IMR-90 (cell line): ENCODE results near the gene PKD1. TPM values are rescaled to one million over a fixed set of nuclear protein-coding genes. Genes with fewer than 3 reads are reported as not detected.

Experiments
- ATAC-seq: fragments of 200-7000 bp; cut with Tn5 transposase; 2 replicates; pipeline ENCODE4 v1.9.1; 2020; ENCODE audit warnings: low read depth, mild to moderate bottlenecking, moderate library complexity
- BruUV-seq: library from RNA; stranded (reverse); fragments of 400-500 nt; replicated peaks from 2 replicates; lab custom pipeline; 2021; lab: Mats Ljungman, UMichigan
- CTCF ChIA-PET: fragments of 300-600 bp; formaldehyde crosslinking; extraction: SDS; loops from one replicate; lab custom pipeline; 2021; ENCODE audit warnings: antibody characterized with exemption; lab: Yijun Ruan, JAX
- POLR2A ChIA-PET: fragments of 300-600 bp; sonication (Branson Sonifier 250); formaldehyde crosslinking; loops from one replicate; lab custom pipeline; 2022; ENCODE audit warnings: antibody characterized with exemption; ENCODE audit not compliant: unreplicated experiment; lab: Charles Lee
- DNase-seq: peaks from one replicate; pipeline ENCODE4 v3.0.0; 2013
- H2AFZ ChIP-seq: replicated peaks from 2 replicates; pipeline ENCODE3; 2013; ENCODE audit warnings: low read length, mild to moderate bottlenecking; ENCODE audit not compliant: poor library complexity
- H2AK5ac ChIP-seq: 2 replicates; pipeline ENCODE4 v1.6.1; 2013; ENCODE audit warnings: low read depth, low read length, inconsistent platforms
- H2AK9ac ChIP-seq: replicated peaks from 2 replicates; pipeline ENCODE3; 2013; ENCODE audit warnings: mild to moderate bottlenecking, low read depth, low read length, moderate library complexity; ENCODE audit not compliant: poor library complexity
- H2BK120ac ChIP-seq: 2 replicates; pipeline ENCODE4 v1.6.1; 2013; ENCODE audit warnings: low read depth, low read length, inconsistent platforms
- H2BK15ac ChIP-seq: 3 replicates; pipeline ENCODE4 v1.6.1; 2013; ENCODE audit warnings: low read depth, low read length, inconsistent platforms
- H2BK20ac ChIP-seq: 2 replicates; pipeline ENCODE4 v1.6.1; 2013; ENCODE audit warnings: low read depth, mild to moderate bottlenecking, inconsistent platforms, low read length, moderate library complexity
- H2BK5ac ChIP-seq: 2 replicates; pipeline ENCODE4 v1.6.1; 2013; ENCODE audit warnings: mild to moderate bottlenecking, low read depth, low read length, inconsistent platforms; ENCODE audit not compliant: poor library complexity, severe bottlenecking
- H3K14ac ChIP-seq: replicated peaks from 2 replicates; pipeline ENCODE4 v1.6.1; 2013; ENCODE audit warnings: low read depth, low read length, inconsistent platforms
- H3K18ac ChIP-seq: 2 replicates; pipeline ENCODE4 v1.6.1; 2013; ENCODE audit warnings: low read depth, low read length, control low read depth
- H3K23ac ChIP-seq: 2 replicates; pipeline ENCODE4 v1.6.1; 2013; ENCODE audit warnings: low read depth, low read length, inconsistent platforms
- H3K27ac ChIP-seq: 2 replicates; pipeline ENCODE4 v1.5.1; 2013; ENCODE audit warnings: mild to moderate bottlenecking, control low read depth, low read length; ENCODE audit not compliant: insufficient read depth
- H3K27me3 ChIP-seq: 2 replicates; pipeline ENCODE4 v1.6.1; 2013; ENCODE audit warnings: low read length; ENCODE audit not compliant: control insufficient read depth, insufficient read depth
- H3K36me3 ChIP-seq: 2 replicates; pipeline ENCODE4 v1.6.1; 2013; ENCODE audit warnings: low read length, mixed read lengths; ENCODE audit not compliant: control insufficient read depth, insufficient read depth
- H3K4ac ChIP-seq: 2 replicates; pipeline ENCODE4 v1.6.1; 2013; ENCODE audit warnings: low read depth, low read length, inconsistent platforms
- H3K4me1 ChIP-seq: 2 replicates; pipeline ENCODE4 v1.6.1; 2013; ENCODE audit warnings: low read length, mixed read lengths; ENCODE audit not compliant: control insufficient read depth, insufficient read depth
- H3K4me2 ChIP-seq: 2 replicates; pipeline ENCODE4 v1.6.1; 2013; ENCODE audit warnings: low read depth, mild to moderate bottlenecking, control low read depth, low read length, moderate library complexity
- H3K4me3 ChIP-seq: 2 replicates; pipeline ENCODE4 v1.5.1; 2013; ENCODE audit warnings: low read depth, mild to moderate bottlenecking, control low read depth, low read length, moderate library complexity; ENCODE audit not compliant: insufficient read depth
- H3K56ac ChIP-seq: 2 replicates; pipeline ENCODE4 v1.6.1; 2013; ENCODE audit warnings: low read length, inconsistent platforms; ENCODE audit not compliant: insufficient read depth; ENCODE audit errors: extremely low read depth
- H3K79me1 ChIP-seq, 2 experiments: 2 replicates each; pipeline ENCODE4 v1.6.1; 2013; ENCODE audit warnings: low read length in 2 of 2, inconsistent platforms in 1 of 2, low read depth in 1 of 2
- H3K9ac ChIP-seq: 2 replicates; pipeline ENCODE4 v1.6.1; 2013; ENCODE audit warnings: low read depth, low read length, control low read depth
- H3K9me1 ChIP-seq: 2 replicates; pipeline ENCODE4 v1.6.1; 2013; ENCODE audit warnings: low read length, inconsistent platforms; ENCODE audit not compliant: insufficient read depth
- H3K9me3 ChIP-seq: 2 replicates; pipeline ENCODE4 v1.6.1; 2013; ENCODE audit warnings: low read length; ENCODE audit not compliant: control insufficient read depth, insufficient read depth
- H4K20me1 ChIP-seq: 2 replicates; pipeline ENCODE4 v1.6.1; 2013; ENCODE audit warnings: low read length, inconsistent platforms; ENCODE audit not compliant: insufficient read depth
- H4K5ac ChIP-seq: 2 replicates; pipeline ENCODE4 v1.6.1; 2013; ENCODE audit warnings: mild to moderate bottlenecking, low read depth, low read length, control low read depth
- H4K8ac ChIP-seq, 2 experiments: 2 replicates each; pipeline ENCODE4 v1.6.1; 2013; ENCODE audit warnings: low read depth in 2 of 2, low read length in 2 of 2, control low read depth in 1 of 2, inconsistent platforms in 1 of 2
- H4K91ac ChIP-seq: 2 replicates; pipeline ENCODE4 v1.6.1; 2013; ENCODE audit warnings: low read depth, low read length, inconsistent platforms; ENCODE audit not compliant: insufficient read depth
- FOS ChIP-seq: fragments of 150-350 bp; IDR thresholded peaks from 2 replicates; pipeline ENCODE4 v1.6.1; 2016; ENCODE audit warnings: low read depth, low read length
- MAFK ChIP-seq: IDR thresholded peaks from 2 replicates; pipeline ENCODE4 v1.6.1; 2012; ENCODE audit warnings: low read depth, low read length, improper control_type of control experiment
- WGBS, 2 experiments: methylation state at CpG; one replicate each; pipeline versions ENCODE4 v1.1.5 to v1.1.7; 2013; ENCODE audit warnings: missing lambda C conversion rate in 2 of 2; ENCODE audit not compliant: insufficient read length in 1 of 2; ENCODE audit errors: extremely low coverage in 2 of 2; 5-methylcytosine and 5-hydroxymethylcytosine counted together
- dilution Hi-C: fragments of 300-500 bp; cut with HindIII; formaldehyde crosslinking; loops from one replicate; pipeline ENCODE4 v1.14.3; 2018; ENCODE audit warnings: low sequenced_read_pairs; ENCODE audit not compliant: unreplicated experiment
- in situ Hi-C: fragments of 300-500 bp; cut with MboI; formaldehyde crosslinking; loops from 3 replicates; pipeline ENCODE4 v1.14.3; 2019; ENCODE audit warnings: low sequenced_read_pairs, inconsistent platforms, mixed read lengths
- intact Hi-C: fragments of 100-400 bp; cut with micrococcal nuclease; formaldehyde crosslinking; loops from 2 replicates; pipeline ENCODE4 v1.10.0; 2022
- polyA plus RNA-seq, 3 experiments: library from polyadenylated mRNA; depleted of rRNA; stranded (reverse); fragments of >200 nt; gene quantifications; 2 replicates each; pipeline ENCODE4 v1.2.3, GENCODE V29; 2012; ENCODE audit warnings: low replicate concordance in 1 of 3
- total RNA-seq: library from RNA; depleted of rRNA; stranded (reverse); fragments of >200 nt; gene quantifications from 2 replicates; pipeline ENCODE4 v1.2.3, GENCODE V29; 2012

PKD1 gene
- total and polyA plus RNA-seq, 2 of the 4 experiments (the other 2 are of a cell fraction), result 7.9 to 97.3 TPM

GRCh38 chr16:2122429-2122828 lies 13.3 kb downstream of the PKD1 start:
- no peak for DNase-seq
- no peak for ATAC-seq
- H2BK120ac ChIP-seq, result no peak overlapping the region; the same call in 1 of the 2 replicates
- H4K8ac ChIP-seq, result no peak overlapping the region
- H2BK15ac ChIP-seq, result no peak overlapping the region
- no peak overlapping the region for H3K14ac ChIP-seq
- dilution Hi-C loops, result no loop called here
- no peak overlapping the region for H3K18ac ChIP-seq
- H3K4me1 ChIP-seq, result peaks cover 34% of the 10 kb centered on the region
- H3K23ac ChIP-seq, result no peak overlapping the region
- H2AK9ac ChIP-seq, result no peak overlapping the region
- ChIA-PET CTCF (interaction anchor here (1.6 kb wide), 1 partner anchor 18 kb away, joined by 7 read pairs; no protein-coding TSS in a partner anchor), POLR2A (no interaction called here)
- no peak overlapping the region for H4K5ac ChIP-seq
- H3K56ac ChIP-seq, result no peak overlapping the region
- H3K79me1 ChIP-seq, result peaks cover 7 to 28% of the 10 kb centered on the region in 2 experiments; a peak in 3 of 4 replicates
- H4K91ac ChIP-seq, result no peak overlapping the region
- H2AK5ac ChIP-seq, result peak overlapping the region; percentile 73; the same call in 1 of the 2 replicates
- H3K9me1 ChIP-seq, result peaks cover 3% of the 10 kb centered on the region; the same call in 1 of the 2 replicates
- WGBS, 2 experiments, result 90% methylated on average over 5 of the region's 17 CpGs; no CpG with 5 or more reads in 1 of the 2 experiments
- H2AFZ ChIP-seq, result no peak overlapping the region
- no peak for TF ChIP-seq MAFK
- TF ChIP-seq FOS, result no peak
- H3K4ac ChIP-seq, result no peak overlapping the region
- in situ Hi-C loops, result no loop called here
- BruUV-seq, result no TSS peak
- H2BK5ac ChIP-seq, result peak overlapping the region; percentile 62
- H3K27ac ChIP-seq, result peak overlapping the region; percentile 52; the same call in 1 of the 2 replicates
- H3K9ac ChIP-seq, result no peak overlapping the region
- no peaks in the 10 kb centered on the region for H3K27me3 ChIP-seq
- H3K4me2 ChIP-seq, result no peak overlapping the region
- no peaks in the 10 kb centered on the region for H3K36me3 ChIP-seq
- H3K9me3 ChIP-seq, result no peaks in the 10 kb centered on the region
- intact Hi-C loops, result no loop called here
- peaks cover 23% of the 10 kb centered on the region for H4K20me1 ChIP-seq
- H3K4me3 ChIP-seq, result no peak overlapping the region
- no peak overlapping the region for H2BK20ac ChIP-seq
